ENCODE results near the gene SPATS2.
"Not testable (repeated sequence)": the region's sequence is repeated elsewhere in the genome, so short reads cannot be mapped to it uniquely, and the experiment has no call there.

Gene SPATS2

GRCh38 chr12:49413796-49414195 is 46.5 kb downstream of the SPATS2 start:
- H3K36me3 ChIP-seq (ENCODE audit: insufficient read depth, low read length): no peaks in the 10 kb centered on the region
- no peaks in the 10 kb centered on the region for H3K9me3 ChIP-seq (ENCODE audit: low read length)
- no peak overlapping the region for H2AFZ ChIP-seq (ENCODE audit: low read depth, low read length)
- H3K4me1 ChIP-seq (ENCODE audit: insufficient read depth, low read length): no peaks in the 10 kb centered on the region
- no peak overlapping the region for H3K4me3 ChIP-seq (ENCODE audit: low read length)
- H3K27me3 ChIP-seq (ENCODE audit: insufficient read depth, low read length): no peaks in the 10 kb centered on the region

GRCh38 chr12:49414364-49414763 is 47.1 kb downstream of the SPATS2 start:
- Histone ChIP-seq H3K36me3 (ENCODE audit: insufficient read depth, low read length) (no peaks in the 10 kb centered on the region), H3K4me1 (ENCODE audit: insufficient read depth, low read length) (no peaks in the 10 kb centered on the region), H2AFZ (ENCODE audit: low read depth, low read length) (no peak overlapping the region), H3K27me3 (ENCODE audit: insufficient read depth, low read length) (no peaks in the 10 kb centered on the region), H3K9me3 (ENCODE audit: low read length) (no peaks in the 10 kb centered on the region), H3K4me3 (ENCODE audit: low read length) (no peak overlapping the region)

- no peak overlapping the region for H2AFZ ChIP-seq (ENCODE audit: low read depth, low read length)
- H3K4me1 ChIP-seq (ENCODE audit: insufficient read depth, low read length): no peaks in the 10 kb centered on the region
- no peak overlapping the region for H3K4me3 ChIP-seq (ENCODE audit: low read length)
- H3K9me3 ChIP-seq (ENCODE audit: low read length): no peaks in the 10 kb centered on the region
- H3K27me3 ChIP-seq (ENCODE audit: insufficient read depth, low read length): no peaks in the 10 kb centered on the region
- H3K36me3 ChIP-seq (ENCODE audit: insufficient read depth, low read length): no peaks in the 10 kb centered on the region
Observed at GRCh38 chr12:49415521-49415970, 48.3 kb downstream of the SPATS2 start.

GRCh38 chr12:49416892-49417291 is 49.6 kb downstream of the SPATS2 start:
- Histone ChIP-seq H3K4me1 (ENCODE audit: insufficient read depth, low read length) (no peaks in the 10 kb centered on the region), H3K4me3 (ENCODE audit: low read length) (no peak overlapping the region), H3K27me3 (ENCODE audit: insufficient read depth, low read length) (no peaks in the 10 kb centered on the region)

GRCh38 chr12:49417558-49417957 is 50.3 kb downstream of the SPATS2 start:
- H3K9me3 ChIP-seq (ENCODE audit: low read length): no peaks in the 10 kb centered on the region
- H3K27me3 ChIP-seq (ENCODE audit: insufficient read depth, low read length): no peaks in the 10 kb centered on the region
- H3K36me3 ChIP-seq (ENCODE audit: insufficient read depth, low read length): no peaks in the 10 kb centered on the region
- no peaks in the 10 kb centered on the region for H3K4me1 ChIP-seq (ENCODE audit: insufficient read depth, low read length)
- H2AFZ ChIP-seq (ENCODE audit: low read depth, low read length): no peak overlapping the region
- no peak overlapping the region for H3K4me3 ChIP-seq (ENCODE audit: low read length)

More at GRCh38 chr12:49416892-49417291, 49.6 kb downstream of the SPATS2 start:
- no peaks in the 10 kb centered on the region for H3K36me3 ChIP-seq (ENCODE audit: insufficient read depth, low read length)
- no peaks in the 10 kb centered on the region for H3K9me3 ChIP-seq (ENCODE audit: low read length)
- no peak overlapping the region for H2AFZ ChIP-seq (ENCODE audit: low read depth, low read length)

- H3K9me3 ChIP-seq (ENCODE audit: low read length): no peaks in the 10 kb centered on the region
- H3K36me3 ChIP-seq (ENCODE audit: insufficient read depth, low read length): no peaks in the 10 kb centered on the region
- no peaks in the 10 kb centered on the region for H3K4me1 ChIP-seq (ENCODE audit: insufficient read depth, low read length)
- no peak overlapping the region for H3K4me3 ChIP-seq (ENCODE audit: low read length)
- no peak overlapping the region for H2AFZ ChIP-seq (ENCODE audit: low read depth, low read length)
- H3K27me3 ChIP-seq (ENCODE audit: insufficient read depth, low read length): no peaks in the 10 kb centered on the region
Observed at GRCh38 chr12:49420556-49420955, 53.3 kb downstream of the SPATS2 start.

DNA sequence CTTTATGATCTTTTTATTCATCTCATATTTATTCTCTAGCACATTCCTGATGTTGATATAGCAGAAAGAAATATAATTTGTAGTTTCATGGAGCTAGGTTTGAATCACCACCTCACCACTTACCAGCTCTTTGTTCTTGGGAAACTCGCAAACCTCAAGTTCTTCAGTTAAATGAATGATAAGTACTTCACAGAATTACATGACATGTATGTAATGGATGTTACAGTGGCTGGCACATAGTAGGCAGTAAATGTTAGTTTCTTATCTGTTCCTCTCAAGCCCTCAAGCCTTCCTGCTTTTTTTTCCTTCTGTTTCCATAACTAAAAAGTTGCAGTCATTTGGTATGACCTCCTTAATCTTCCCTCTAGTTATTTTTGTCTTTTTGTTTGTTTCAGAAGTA is 54.9 kb downstream of the SPATS2 start:
- Histone ChIP-seq H3K4me3 (ENCODE audit: low read length) (no peak overlapping the region), H3K27me3 (ENCODE audit: insufficient read depth, low read length) (no peaks in the 10 kb centered on the region), H3K4me1 (ENCODE audit: insufficient read depth, low read length) (no peaks in the 10 kb centered on the region), H3K9me3 (ENCODE audit: low read length) (peaks cover 3% of the 10 kb centered on the region), H2AFZ (ENCODE audit: low read depth, low read length) (no peak overlapping the region), H3K36me3 (ENCODE audit: insufficient read depth, low read length) (no peaks in the 10 kb centered on the region)

DNA sequence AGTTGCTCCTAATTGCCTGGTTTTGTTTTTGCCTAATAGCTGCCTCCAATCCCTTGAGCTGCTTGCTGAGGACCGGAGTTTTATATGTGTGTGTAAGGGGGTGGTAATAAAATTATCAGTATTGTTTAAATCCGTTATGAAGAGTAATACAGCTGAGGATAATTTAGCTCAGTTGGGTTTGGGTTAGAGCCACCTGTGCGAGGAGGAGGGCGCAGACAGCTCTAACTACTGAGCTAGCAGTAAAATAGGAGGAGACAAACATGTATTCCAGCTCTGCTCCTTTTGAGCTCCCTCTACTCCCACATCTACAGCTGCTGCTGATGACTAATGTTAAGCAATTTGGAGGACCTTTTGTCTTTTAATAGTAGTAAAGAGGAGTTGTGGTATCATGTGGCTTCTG is 61.5 kb downstream of the SPATS2 start:
- Histone ChIP-seq H3K36me3 (ENCODE audit: insufficient read depth, low read length) (no peaks in the 10 kb centered on the region), H2AFZ (ENCODE audit: low read depth, low read length) (no peak overlapping the region), H3K4me3 (ENCODE audit: low read length) (no peak overlapping the region), H3K27me3 (ENCODE audit: insufficient read depth, low read length) (no peaks in the 10 kb centered on the region), H3K9me3 (ENCODE audit: low read length) (peaks cover 7% of the 10 kb centered on the region), H3K4me1 (ENCODE audit: insufficient read depth, low read length) (no peaks in the 10 kb centered on the region)

DNA sequence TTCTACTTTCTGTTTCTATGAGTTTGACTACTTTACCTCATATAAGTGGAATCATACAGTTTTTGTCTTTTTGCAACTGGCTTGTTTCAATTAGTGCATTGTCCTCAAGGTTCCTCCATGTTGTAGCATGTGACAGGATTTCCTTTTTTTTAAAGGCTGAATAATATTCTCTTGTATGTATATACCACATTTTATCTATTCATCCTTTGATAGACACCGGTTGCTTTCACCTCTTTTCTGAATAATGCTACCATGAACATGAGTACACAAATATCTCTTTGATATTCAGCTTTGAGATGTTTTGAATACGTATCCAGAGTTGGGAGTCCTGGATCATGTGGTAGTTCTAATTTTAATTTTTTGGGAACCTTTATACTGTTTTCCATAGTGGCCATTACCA is 65.4 kb downstream of the SPATS2 start:
- no peaks in the 10 kb centered on the region for H3K27me3 ChIP-seq (ENCODE audit: insufficient read depth, low read length)
- H3K4me1 ChIP-seq (ENCODE audit: insufficient read depth, low read length): no peaks in the 10 kb centered on the region
- peaks cover 10% of the 10 kb centered on the region for H3K9me3 ChIP-seq (ENCODE audit: low read length)
- H2AFZ ChIP-seq (ENCODE audit: low read depth, low read length): no peak overlapping the region
- H3K36me3 ChIP-seq (ENCODE audit: insufficient read depth, low read length): no peaks in the 10 kb centered on the region
- H3K4me3 ChIP-seq (ENCODE audit: low read length): no peak overlapping the region

DNA sequence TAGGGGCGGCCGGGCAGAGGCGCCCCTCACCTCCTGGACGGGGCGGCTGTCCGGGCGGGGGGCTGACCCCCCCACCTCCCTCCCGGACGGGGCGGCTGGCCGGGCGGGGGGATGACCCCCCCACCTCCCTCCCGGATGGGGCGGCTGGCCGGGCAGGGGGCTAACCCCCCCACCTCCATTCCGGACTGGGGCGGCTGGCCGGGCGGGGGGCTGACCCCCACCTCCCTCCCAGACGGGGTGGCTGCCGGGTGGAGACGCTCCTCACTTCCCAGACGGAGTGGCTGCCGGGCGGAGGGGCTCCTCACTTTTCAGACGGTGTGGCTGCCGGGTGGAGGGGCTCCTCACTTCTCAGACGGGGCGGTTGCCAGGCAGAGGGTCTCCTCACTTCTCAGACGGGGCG is 69.5 kb downstream of the SPATS2 start:
- H3K27me3 ChIP-seq (ENCODE audit: insufficient read depth, low read length); H3K4me3 ChIP-seq (ENCODE audit: low read length); H3K9me3 ChIP-seq (ENCODE audit: low read length); H3K4me1 ChIP-seq (ENCODE audit: insufficient read depth, low read length); H2AFZ ChIP-seq (ENCODE audit: low read depth, low read length); H3K36me3 ChIP-seq (ENCODE audit: insufficient read depth, low read length): not testable (repeated sequence)

- H2AFZ ChIP-seq (ENCODE audit: low read depth, low read length): no peak overlapping the region
- no peaks in the 10 kb centered on the region for H3K4me1 ChIP-seq (ENCODE audit: insufficient read depth, low read length)
- H3K9me3 ChIP-seq (ENCODE audit: low read length): peaks cover 4% of the 10 kb centered on the region
- no peaks in the 10 kb centered on the region for H3K27me3 ChIP-seq (ENCODE audit: insufficient read depth, low read length)
- H3K36me3 ChIP-seq (ENCODE audit: insufficient read depth, low read length): peaks cover 2% of the 10 kb centered on the region
- H3K4me3 ChIP-seq (ENCODE audit: low read length): no peak overlapping the region
Observed at GRCh38 chr12:49439042-49439441, 71.8 kb downstream of the SPATS2 start.

DNA sequence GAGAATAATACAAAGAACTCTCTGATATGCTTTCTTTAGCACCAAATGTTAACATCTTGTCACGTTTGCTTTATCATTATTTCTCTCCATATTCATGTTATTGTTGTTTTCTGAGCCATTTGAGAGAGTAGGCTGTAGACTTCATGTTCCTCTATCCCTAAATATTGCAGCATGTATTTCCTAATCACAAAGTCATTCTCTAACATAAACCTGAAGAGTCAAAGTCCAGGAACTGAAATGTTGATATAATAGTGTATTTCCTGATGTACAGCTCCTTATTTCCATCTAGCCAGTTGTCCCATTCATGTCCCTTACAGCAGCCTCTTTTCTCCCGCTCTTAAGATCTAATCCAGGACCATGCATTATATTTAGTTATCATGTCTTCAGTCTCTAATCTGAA is 72.8 kb downstream of the SPATS2 start:
- no peak overlapping the region for H2AFZ ChIP-seq (ENCODE audit: low read depth, low read length)
- peaks cover 2% of the 10 kb centered on the region for H3K36me3 ChIP-seq (ENCODE audit: insufficient read depth, low read length)

DNA sequence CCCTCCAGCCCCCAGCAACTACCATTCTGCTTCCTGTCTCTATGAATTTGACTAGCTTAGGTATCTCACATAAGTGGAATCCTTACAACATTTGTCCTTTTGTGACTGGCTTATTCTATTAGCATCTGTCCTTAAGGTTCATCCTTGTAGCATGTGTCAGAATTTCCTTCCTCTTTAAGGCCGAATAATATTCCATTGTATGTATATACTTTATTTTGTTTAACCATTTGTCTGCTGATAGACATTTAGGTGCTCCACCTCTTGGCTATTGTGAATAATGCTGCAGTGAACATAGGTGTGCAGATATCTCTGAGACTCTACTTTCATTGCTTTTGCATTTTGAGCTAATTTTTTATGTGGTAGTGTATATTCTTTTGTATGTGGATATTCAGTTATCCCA is 75.7 kb downstream of the SPATS2 start:
- Histone ChIP-seq H3K4me1 (ENCODE audit: insufficient read depth, low read length) (no peaks in the 10 kb centered on the region), H3K9me3 (ENCODE audit: low read length) (peaks cover 3% of the 10 kb centered on the region), H3K27me3 (ENCODE audit: insufficient read depth, low read length) (no peaks in the 10 kb centered on the region), H2AFZ (ENCODE audit: low read depth, low read length) (no peak overlapping the region), H3K4me3 (ENCODE audit: low read length) (no peak overlapping the region), H3K36me3 (ENCODE audit: insufficient read depth, low read length) (peaks cover 2% of the 10 kb centered on the region)

More for the DNA sequence above, 72.8 kb downstream of the SPATS2 start:
- Histone ChIP-seq H3K4me3 (ENCODE audit: low read length) (no peak overlapping the region), H3K9me3 (ENCODE audit: low read length) (no peaks in the 10 kb centered on the region), H3K27me3 (ENCODE audit: insufficient read depth, low read length) (no peaks in the 10 kb centered on the region), H3K4me1 (ENCODE audit: insufficient read depth, low read length) (no peaks in the 10 kb centered on the region)

GRCh38 chr12:49446571-49446970 is 79.3 kb downstream of the SPATS2 start:
- no peaks in the 10 kb centered on the region for H3K27me3 ChIP-seq (ENCODE audit: insufficient read depth, low read length)
- peaks cover 3% of the 10 kb centered on the region for H3K9me3 ChIP-seq (ENCODE audit: low read length)
- H3K4me3 ChIP-seq (ENCODE audit: low read length): no peak overlapping the region
- H3K4me1 ChIP-seq (ENCODE audit: insufficient read depth, low read length): no peaks in the 10 kb centered on the region
- peaks cover 2% of the 10 kb centered on the region for H3K36me3 ChIP-seq (ENCODE audit: insufficient read depth, low read length)
- no peak overlapping the region for H2AFZ ChIP-seq (ENCODE audit: low read depth, low read length)

Data from neuron (in vitro differentiated cells).